HTR-8/SVneo (cell line): ENCODE data around the gene FER.
"Not testable (repeated sequence)": the region's sequence is repeated elsewhere in the genome, so short reads cannot be mapped to it uniquely, and the experiment has no call there.

Experiments used
- DNase-seq: peaks from one replicate; pipeline ENCODE4 v3.0.0; 2011; ENCODE audit warnings: low spot score, mixed read lengths; ENCODE audit not compliant: insufficient read length
- FAIRE-seq: peaks from 2 replicates; lab custom pipeline; 2011; peaks lifted over from hg19 to GRCh38; lab: Jason Lieb, UNC

Gene FER

GRCh38 chr5:108940506-108940905 lies 192.8 kb downstream of the FER start:
- FAIRE-seq, result no peak
- DNase-seq, result no peak

GRCh38 chr5:108941746-108942145 lies 194.0 kb downstream of the FER start:
- DNase-seq, result no peak
- no peak for FAIRE-seq

- FAIRE-seq, result no peak
- DNase-seq, result no peak
These were observed 195.0 kb downstream of the FER start for GRCh38 chr5:108942701-108943100.

GRCh38 chr5:108945094-108945493 lies 197.4 kb downstream of the FER start:
- FAIRE-seq (no peak), DNase-seq (no peak)

- FAIRE-seq (no peak), DNase-seq (no peak)
These were observed 198.3 kb downstream of the FER start for GRCh38 chr5:108946008-108946407.

GRCh38 chr5:108947164-108947563 lies 199.5 kb downstream of the FER start:
- FAIRE-seq, result no peak
- no peak for DNase-seq

- DNase-seq (no peak), FAIRE-seq (no peak)
These were observed 202.6 kb downstream of the FER start for GRCh38 chr5:108950276-108950675.

GRCh38 chr5:108953940-108954339 lies 206.2 kb downstream of the FER start:
- DNase-seq, result no peak
- FAIRE-seq, result no peak

- DNase-seq (no peak), FAIRE-seq (no peak)
These were observed 209.6 kb downstream of the FER start for GRCh38 chr5:108957333-108957732.

GRCh38 chr5:108966910-108967309 lies 219.2 kb downstream of the FER start:
- no peak for FAIRE-seq
- no peak for DNase-seq

- DNase-seq (no peak), FAIRE-seq (no peak)
These were observed 226.9 kb downstream of the FER start for GRCh38 chr5:108974594-108974993.

GRCh38 chr5:108975697-108976096 lies 228.0 kb downstream of the FER start:
- DNase-seq (no peak), FAIRE-seq (no peak)

- DNase-seq (no peak), FAIRE-seq (no peak)
These were observed 235.9 kb downstream of the FER start for GRCh38 chr5:108983461-108984092.

GRCh38 chr5:108989761-108990392 lies 242.2 kb downstream of the FER start:
- DNase-seq (no peak), FAIRE-seq (no peak)

- not testable (repeated sequence) for FAIRE-seq, DNase-seq
These were observed 244.8 kb downstream of the FER start for GRCh38 chr5:108992396-108993085.

GRCh38 chr5:108993440-108993839 lies 245.7 kb downstream of the FER start:
- FAIRE-seq, DNase-seq: not testable (repeated sequence)

- DNase-seq, result no peak
- no peak for FAIRE-seq
These were observed 250.0 kb downstream of the FER start for GRCh38 chr5:108997720-108998119.

- DNase-seq, result no peak
These were observed 250.5 kb downstream of the FER start for GRCh38 chr5:108998216-108998615.

GRCh38 chr5:109003928-109004327 lies 256.2 kb downstream of the FER start:
- FAIRE-seq, result no peak
- no peak for DNase-seq

More at GRCh38 chr5:108998216-108998615, 250.5 kb downstream of the FER start:
- no peak for FAIRE-seq

- FAIRE-seq, result no peak
- DNase-seq, result no peak
These were observed 257.8 kb downstream of the FER start for GRCh38 chr5:109005297-109006009.

- no peak for FAIRE-seq
- DNase-seq, result no peak
These were observed 258.4 kb downstream of the FER start for GRCh38 chr5:109006129-109006528.
